WTC11 (cell line): Measurements from ENCODE around the gene PTPRH. TPM values are rescaled to one million over a fixed set of nuclear protein-coding genes. Genes with fewer than 3 reads are reported as not detected.
A peak's percentile ranks its signal among the peaks of the same experiment; 100 is the strongest.

ENCODE experiments used
- ATAC-seq: fragments of 200-7000 bp; cut with Tn5 transposase; 2 replicates; pipeline ENCODE4 v1.10.0; 2021; ENCODE audit warnings: mild to moderate bottlenecking, moderate library complexity
- CTCF ChIA-PET: fragments of 300-600 bp; sonication (Branson Sonifier 250); formaldehyde crosslinking; loops from one replicate; lab custom pipeline; 2021; ENCODE audit warnings: antibody characterized with exemption; lab: Charles Lee
- POLR2A ChIA-PET: fragments of 350-600 bp; sonication (Branson Sonifier 250); formaldehyde crosslinking; loops from one replicate; lab custom pipeline; 2021; ENCODE audit warnings: antibody characterized with exemption; lab: Charles Lee
- DNase-seq: peaks from one replicate; pipeline ENCODE4 v3.0.0; 2021; ENCODE audit warnings: low spot score
- H3K27ac Mint-ChIP-seq: 2 replicates; pipeline ENCODE4 v1.8.0; 2021; ENCODE audit warnings: mixed read lengths
- H3K27me3 Mint-ChIP-seq: 2 replicates; pipeline ENCODE4 v1.8.0; 2021; ENCODE audit warnings: low read depth, mild to moderate bottlenecking, moderate library complexity, mixed read lengths
- H3K36me3 Mint-ChIP-seq: 2 replicates; pipeline ENCODE4 v1.8.0; 2021; ENCODE audit warnings: mixed read lengths
- H3K4me1 Mint-ChIP-seq: 2 replicates; pipeline ENCODE4 v1.8.0; 2022; ENCODE audit warnings: mixed read lengths
- H3K4me3 Mint-ChIP-seq: 2 replicates; pipeline ENCODE4 v1.8.0; 2021; ENCODE audit warnings: mild to moderate bottlenecking, moderate library complexity, mixed read lengths
- H3K9me3 Mint-ChIP-seq: 2 replicates; pipeline ENCODE4 v1.8.0; 2021; ENCODE audit warnings: mixed read lengths
- AFF4 ChIP-seq: sonication (generic); formaldehyde crosslinking; IDR thresholded peaks from 2 replicates; pipeline ENCODE4 v1.8.1; 2023; ENCODE audit warnings: mild to moderate bottlenecking, missing genetic modification reagents, borderline replicate concordance
- E2F4 ChIP-seq: sonication (generic); formaldehyde crosslinking; IDR thresholded peaks from 2 replicates; pipeline ENCODE4 v1.8.1; 2022; ENCODE audit warnings: low read depth, mild to moderate bottlenecking, moderate library complexity, missing genetic modification reagents, borderline replicate concordance
- ELF4 ChIP-seq: sonication (generic); formaldehyde crosslinking; IDR thresholded peaks from 2 replicates; pipeline ENCODE4 v1.8.1; 2022; ENCODE audit warnings: low read depth, mild to moderate bottlenecking, moderate library complexity, missing genetic modification reagents
- ETV6 ChIP-seq: sonication (generic); formaldehyde crosslinking; IDR thresholded peaks from 2 replicates; pipeline ENCODE4 v1.8.1; 2022; ENCODE audit warnings: mild to moderate bottlenecking, missing genetic modification reagents
- FOXK1 ChIP-seq: sonication (generic); formaldehyde crosslinking; IDR thresholded peaks from 2 replicates; pipeline ENCODE4 v1.8.0; 2022; ENCODE audit warnings: mild to moderate bottlenecking, moderate library complexity, missing genetic modification reagents
- MAX ChIP-seq: sonication (generic); formaldehyde crosslinking; IDR thresholded peaks from 2 replicates; pipeline ENCODE4 v1.8.0; 2022; ENCODE audit warnings: mild to moderate bottlenecking, missing genetic modification reagents
- MLX ChIP-seq: sonication (generic); formaldehyde crosslinking; IDR thresholded peaks from 2 replicates; pipeline ENCODE4 v1.8.1; 2023; ENCODE audit warnings: mild to moderate bottlenecking, missing genetic modification reagents, moderate library complexity
- MXD4 ChIP-seq: fragments of 250-450 bp; sonication (Bioruptor Pico); IDR thresholded peaks from 2 replicates; pipeline ENCODE4 v1.8.0; 2021; ENCODE audit warnings: mild to moderate bottlenecking, moderate library complexity, borderline replicate concordance
- NFATC4 ChIP-seq: fragments of 250-450 bp; sonication (Bioruptor Pico); IDR thresholded peaks from 2 replicates; pipeline ENCODE4 v1.9.0; 2021; ENCODE audit warnings: mild to moderate bottlenecking
- NFYB ChIP-seq: sonication (generic); formaldehyde crosslinking; conservative IDR thresholded peaks from 2 replicates; pipeline ENCODE4 v1.8.0; 2022; ENCODE audit warnings: low read depth, missing genetic modification reagents
- NR2C2 ChIP-seq: sonication (generic); formaldehyde crosslinking; IDR thresholded peaks from 2 replicates; pipeline ENCODE4 v1.8.0; 2022; ENCODE audit warnings: mild to moderate bottlenecking, missing genetic modification reagents
- PRRX2 ChIP-seq: fragments of 250-450 bp; sonication (Bioruptor Pico); IDR thresholded peaks from 2 replicates; pipeline ENCODE4 v1.8.0; 2021; ENCODE audit warnings: mild to moderate bottlenecking
- RELA ChIP-seq: sonication (generic); formaldehyde crosslinking; IDR thresholded peaks from 2 replicates; pipeline ENCODE4 v1.8.1; 2022; ENCODE audit warnings: missing genetic modification reagents, mild to moderate bottlenecking, borderline replicate concordance
- SOX15 ChIP-seq: fragments of 250-450 bp; sonication (Bioruptor Pico); IDR thresholded peaks from 2 replicates; pipeline ENCODE4 v1.9.0; 2021; ENCODE audit warnings: mild to moderate bottlenecking
- USF1 ChIP-seq: sonication (generic); formaldehyde crosslinking; IDR thresholded peaks from 2 replicates; pipeline ENCODE4 v1.8.0; 2022; ENCODE audit warnings: mild to moderate bottlenecking, missing genetic modification reagents
- ZBTB21 ChIP-seq: sonication (generic); formaldehyde crosslinking; IDR thresholded peaks from 2 replicates; pipeline ENCODE4 v1.8.1; 2023; ENCODE audit warnings: mild to moderate bottlenecking, missing genetic modification reagents, borderline replicate concordance
- ZNF232 ChIP-seq: sonication (generic); formaldehyde crosslinking; IDR thresholded peaks from 2 replicates; pipeline ENCODE4 v1.8.0; 2022; ENCODE audit warnings: mild to moderate bottlenecking, missing genetic modification reagents
- ZNF671 ChIP-seq: fragments of 250-450 bp; sonication (Bioruptor Pico); IDR thresholded peaks from 2 replicates; pipeline ENCODE4 v1.8.0; 2021; ENCODE audit warnings: mild to moderate bottlenecking
- ZSCAN18 ChIP-seq: fragments of 250-450 bp; sonication (Bioruptor Pico); IDR thresholded peaks from 2 replicates; pipeline ENCODE4 v2.1.2; 2022; ENCODE audit warnings: mild to moderate bottlenecking, moderate library complexity
- total RNA-seq: library from RNA; stranded (reverse); gene quantifications from 3 replicates; pipeline ENCODE4 v1.2.3, GENCODE V29; 2021
- TF ChIP-seq, protein P1 (sequence below): fragments of 250-450 bp; sonication (Bioruptor Pico); IDR thresholded peaks from 2 replicates; pipeline ENCODE4 v1.9.0; 2021; ENCODE audit warnings: mild to moderate bottlenecking
- TF ChIP-seq, protein P2 (sequence below): sonication (generic); formaldehyde crosslinking; IDR thresholded peaks from 2 replicates; pipeline ENCODE4 v1.8.0; 2022; ENCODE audit warnings: mild to moderate bottlenecking, missing genetic modification reagents
- TF ChIP-seq, protein P3 (sequence below): fragments of 250-450 bp; sonication (Bioruptor Pico); IDR thresholded peaks from 2 replicates; pipeline ENCODE4 v1.9.0; 2021; ENCODE audit warnings: mild to moderate bottlenecking, borderline replicate concordance

PTPRH gene
- total RNA-seq, 1 experiment from 2014 or later = 0.63 TPM

GRCh38 chr19:55216461-55217198 is 7.3 kb upstream of the PTPRH start:
- DNase-seq (peak; percentile 92), ATAC-seq (peak; percentile 89)
- Mint-ChIP-seq H3K27me3 (peaks cover 37% of the 10 kb centered on the region), H3K4me1 (peaks cover 4% of the 10 kb centered on the region), H3K36me3 (peaks cover 9% of the 10 kb centered on the region), H3K27ac (peak overlapping the region; percentile 81), H3K4me3 (peak overlapping the region; percentile 85), H3K9me3 (peaks cover 53% of the 10 kb centered on the region)
- ChIA-PET POLR2A (interaction anchor here (0.6 to 1.1 kb wide), 4 partner anchors 37 to 202 kb away, joined by 3 to 6 read pairs (median 4); partner anchors contain the start of gene SYT5), CTCF (interaction anchor here (0.7 to 1.1 kb wide), 3 partner anchors 37 to 76 kb away, joined by 3 to 5 read pairs (median 4); partner anchors contain the start of genes DNAAF3 and SYT5)
- TF ChIP-seq USF1 (CRISPR knock-in tag) = peak; percentile 86
- TF ChIP-seq MLX = peak; percentile 93; the same call in 1 of the 2 replicates
- TF ChIP-seq SOX15 (CRISPR knock-in tag) = no peak
- no peak; the same call in 1 of the 2 replicates for TF ChIP-seq ZBTB21 (CRISPR knock-in tag)
- TF ChIP-seq, protein P1, sequence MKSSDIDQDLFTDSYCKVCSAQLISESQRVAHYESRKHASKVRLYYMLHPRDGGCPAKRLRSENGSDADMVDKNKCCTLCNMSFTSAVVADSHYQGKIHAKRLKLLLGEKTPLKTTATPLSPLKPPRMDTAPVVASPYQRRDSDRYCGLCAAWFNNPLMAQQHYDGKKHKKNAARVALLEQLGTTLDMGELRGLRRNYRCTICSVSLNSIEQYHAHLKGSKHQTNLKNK (CRISPR knock-in tag) = no peak
- no peak; the same call in 1 of the 2 replicates for TF ChIP-seq ZSCAN18 (CRISPR knock-in tag)
- no peak for TF ChIP-seq ZNF671
- peak; percentile 61 for TF ChIP-seq NR2C2 (CRISPR knock-in tag)
- no peak for TF ChIP-seq NFATC4 (CRISPR knock-in tag)
- TF ChIP-seq, protein P2, sequence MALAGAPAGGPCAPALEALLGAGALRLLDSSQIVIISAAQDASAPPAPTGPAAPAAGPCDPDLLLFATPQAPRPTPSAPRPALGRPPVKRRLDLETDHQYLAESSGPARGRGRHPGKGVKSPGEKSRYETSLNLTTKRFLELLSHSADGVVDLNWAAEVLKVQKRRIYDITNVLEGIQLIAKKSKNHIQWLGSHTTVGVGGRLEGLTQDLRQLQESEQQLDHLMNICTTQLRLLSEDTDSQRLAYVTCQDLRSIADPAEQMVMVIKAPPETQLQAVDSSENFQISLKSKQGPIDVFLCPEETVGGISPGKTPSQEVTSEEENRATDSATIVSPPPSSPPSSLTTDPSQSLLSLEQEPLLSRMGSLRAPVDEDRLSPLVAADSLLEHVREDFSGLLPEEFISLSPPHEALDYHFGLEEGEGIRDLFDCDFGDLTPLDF (CRISPR knock-in tag) = 0 out of 2 replicates have a peak, but pooled peaks have one; percentile 41
- TF ChIP-seq FOXK1 (CRISPR knock-in tag) = peak; percentile 96
- TF ChIP-seq PRRX2 (CRISPR knock-in tag) = no peak
- TF ChIP-seq MAX = peak; percentile 88
- no peak for TF ChIP-seq AFF4
- TF ChIP-seq RELA = peak; percentile 92
- TF ChIP-seq ZNF232 = peak; percentile 99
- TF ChIP-seq, protein P3, sequence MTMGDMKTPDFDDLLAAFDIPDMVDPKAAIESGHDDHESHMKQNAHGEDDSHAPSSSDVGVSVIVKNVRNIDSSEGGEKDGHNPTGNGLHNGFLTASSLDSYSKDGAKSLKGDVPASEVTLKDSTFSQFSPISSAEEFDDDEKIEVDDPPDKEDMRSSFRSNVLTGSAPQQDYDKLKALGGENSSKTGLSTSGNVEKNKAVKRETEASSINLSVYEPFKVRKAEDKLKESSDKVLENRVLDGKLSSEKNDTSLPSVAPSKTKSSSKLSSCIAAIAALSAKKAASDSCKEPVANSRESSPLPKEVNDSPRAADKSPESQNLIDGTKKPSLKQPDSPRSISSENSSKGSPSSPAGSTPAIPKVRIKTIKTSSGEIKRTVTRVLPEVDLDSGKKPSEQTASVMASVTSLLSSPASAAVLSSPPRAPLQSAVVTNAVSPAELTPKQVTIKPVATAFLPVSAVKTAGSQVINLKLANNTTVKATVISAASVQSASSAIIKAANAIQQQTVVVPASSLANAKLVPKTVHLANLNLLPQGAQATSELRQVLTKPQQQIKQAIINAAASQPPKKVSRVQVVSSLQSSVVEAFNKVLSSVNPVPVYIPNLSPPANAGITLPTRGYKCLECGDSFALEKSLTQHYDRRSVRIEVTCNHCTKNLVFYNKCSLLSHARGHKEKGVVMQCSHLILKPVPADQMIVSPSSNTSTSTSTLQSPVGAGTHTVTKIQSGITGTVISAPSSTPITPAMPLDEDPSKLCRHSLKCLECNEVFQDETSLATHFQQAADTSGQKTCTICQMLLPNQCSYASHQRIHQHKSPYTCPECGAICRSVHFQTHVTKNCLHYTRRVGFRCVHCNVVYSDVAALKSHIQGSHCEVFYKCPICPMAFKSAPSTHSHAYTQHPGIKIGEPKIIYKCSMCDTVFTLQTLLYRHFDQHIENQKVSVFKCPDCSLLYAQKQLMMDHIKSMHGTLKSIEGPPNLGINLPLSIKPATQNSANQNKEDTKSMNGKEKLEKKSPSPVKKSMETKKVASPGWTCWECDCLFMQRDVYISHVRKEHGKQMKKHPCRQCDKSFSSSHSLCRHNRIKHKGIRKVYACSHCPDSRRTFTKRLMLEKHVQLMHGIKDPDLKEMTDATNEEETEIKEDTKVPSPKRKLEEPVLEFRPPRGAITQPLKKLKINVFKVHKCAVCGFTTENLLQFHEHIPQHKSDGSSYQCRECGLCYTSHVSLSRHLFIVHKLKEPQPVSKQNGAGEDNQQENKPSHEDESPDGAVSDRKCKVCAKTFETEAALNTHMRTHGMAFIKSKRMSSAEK (CRISPR knock-in tag) = no peak
- TF ChIP-seq MXD4 (CRISPR knock-in tag) = no peak
- TF ChIP-seq E2F4 (CRISPR knock-in tag) = peak; percentile 94
- TF ChIP-seq ELF4 (CRISPR knock-in tag) = peak; percentile 47; the same call in 1 of the 2 replicates
- peak; percentile 52 for TF ChIP-seq NFYB (CRISPR knock-in tag)
- TF ChIP-seq ETV6 (CRISPR knock-in tag) = peak; percentile 97
